Endothelial cell of umbilical vein (primary cell): ENCODE results near the gene TMC3. TPM values are rescaled to one million over a fixed set of nuclear protein-coding genes. Genes with fewer than 3 reads are reported as not detected.

Experiments
- BruUV-seq: library from RNA; stranded (reverse); fragments of 400-500 nt; replicated peaks from 2 replicates; lab custom pipeline; 2021; lab: Mats Ljungman, UMichigan
- CTCF ChIA-PET: fragments of 300-600, 350-600 bp; sonication (Branson Sonifier 250); formaldehyde crosslinking; loops from one replicate; lab custom pipeline; 2021; ENCODE audit warnings: antibody characterized with exemption, inconsistent platforms; lab: Charles Lee
- POLR2A ChIA-PET: fragments of 300-600, 350-600 bp; sonication (Branson Sonifier 250); formaldehyde crosslinking; loops from one replicate; lab custom pipeline; 2021; ENCODE audit warnings: antibody characterized with exemption, inconsistent platforms; lab: Charles Lee
- DNase-seq: peaks from one replicate; pipeline ENCODE4 v3.0.0-alpha.2; 2011; ENCODE audit warnings: low read depth, low spot score
- FAIRE-seq: peaks from 2 replicates; lab custom pipeline; 2011; peaks lifted over from hg19 to GRCh38; lab: Jason Lieb, UNC
- H2AFZ ChIP-seq: 2 replicates; pipeline ENCODE4 v1.6.0; 2012; ENCODE audit warnings: low read depth, low read length, control low read depth, inconsistent platforms
- H3K27ac ChIP-seq: 2 replicates; pipeline ENCODE4 v1.5.1; 2011; ENCODE audit warnings: low read depth, mild to moderate bottlenecking, control low read depth, low read length, moderate library complexity; ENCODE audit not compliant: insufficient read depth
- H3K27me3 ChIP-seq, 2 experiments: 2 replicates each; pipeline versions ENCODE4 v1.6.0 to v1.6.1; 2011; ENCODE audit warnings: low read length in 2 of 2, mixed read lengths in 1 of 2; ENCODE audit not compliant: control insufficient read depth in 2 of 2, insufficient read depth in 2 of 2
- H3K36me3 ChIP-seq, 2 experiments: 2 replicates in 1 of 2; 3 replicates in 1 of 2; pipeline ENCODE4 v1.5.1; 2011; ENCODE audit warnings: low read length in 2 of 2, mild to moderate bottlenecking in 1 of 2, moderate library complexity in 1 of 2; ENCODE audit not compliant: control insufficient read depth in 2 of 2, insufficient read depth in 2 of 2; ENCODE audit errors: extremely low read depth in 1 of 2
- H3K4me1 ChIP-seq: 3 replicates; pipeline ENCODE4 v1.5.1; 2011; ENCODE audit warnings: mild to moderate bottlenecking, low read length; ENCODE audit not compliant: control insufficient read depth, insufficient read depth; ENCODE audit errors: extremely low read depth
- H3K4me2 ChIP-seq: 2 replicates; pipeline ENCODE4 v1.6.1; 2011; ENCODE audit warnings: low read length, control low read depth, mixed read lengths; ENCODE audit not compliant: insufficient read depth
- H3K4me3 ChIP-seq, 3 experiments: fragments of 200-600 bp in 1 of 3; sonication (generic), shearing (Covaris generic) in 1 of 3; replicated peaks in 1 of 3; 2 replicates each; pipeline ENCODE4 v1.5.1; 2011 to 2016; ENCODE audit warnings: control low read depth in 3 of 3, low read length in 3 of 3, mild to moderate bottlenecking in 2 of 3, inconsistent platforms in 1 of 3, low read depth in 1 of 3, moderate library complexity in 1 of 3; ENCODE audit not compliant: insufficient read depth in 1 of 3
- H3K79me2 ChIP-seq: 2 replicates; pipeline ENCODE4 v1.6.0; 2012; ENCODE audit warnings: low read length, inconsistent platforms; ENCODE audit not compliant: control insufficient read depth, insufficient read depth
- H3K9ac ChIP-seq: replicated peaks from 2 replicates; pipeline ENCODE3; 2011; ENCODE audit warnings: low read length, control low read depth; ENCODE audit not compliant: insufficient read depth; ENCODE audit errors: extremely low read depth
- H3K9me1 ChIP-seq: replicated peaks from 3 replicates; pipeline ENCODE4 v1.6.0; 2011; ENCODE audit warnings: mild to moderate bottlenecking, low read length; ENCODE audit not compliant: control insufficient read depth, insufficient read depth; ENCODE audit errors: extremely low read depth
- H3K9me3 ChIP-seq: replicated peaks from 2 replicates; pipeline ENCODE4 v1.5.1; 2012; ENCODE audit warnings: low read length, inconsistent platforms; ENCODE audit not compliant: control insufficient read depth, insufficient read depth
- H4K20me1 ChIP-seq: replicated peaks from 2 replicates; pipeline ENCODE3; 2011; ENCODE audit warnings: mild to moderate bottlenecking, low read length; ENCODE audit not compliant: control insufficient read depth, insufficient read depth; ENCODE audit errors: extremely low read depth
- CTCF ChIP-seq, 2 donors: IDR thresholded peaks; 1 replicate in 1 of 2; 2 replicates in 1 of 2; pipeline ENCODE4 v1.5.1; 2011; ENCODE audit warnings: low read length in 2 of 2, mild to moderate bottlenecking in 2 of 2, moderate library complexity in 2 of 2, control low read depth in 1 of 2, inconsistent platforms in 1 of 2, low read depth in 1 of 2; ENCODE audit not compliant: insufficient read depth in 1 of 2; ENCODE audit errors: extremely low read depth in 1 of 2
- EZH2 ChIP-seq: IDR thresholded peaks from 2 replicates; pipeline ENCODE4 v1.6.1; 2012; ENCODE audit warnings: borderline replicate concordance, low read depth, mild to moderate bottlenecking, moderate library complexity, low read length, inconsistent platforms; ENCODE audit not compliant: severe bottlenecking
- FOS ChIP-seq: IDR thresholded peaks from 2 replicates; pipeline ENCODE4 v1.6.1; 2011; ENCODE audit warnings: mild to moderate bottlenecking, low read length, moderate library complexity, borderline replicate concordance; ENCODE audit not compliant: insufficient read depth
- GATA2 ChIP-seq: IDR thresholded peaks from 2 replicates; pipeline ENCODE4 v1.7.0; 2011; ENCODE audit warnings: low read depth, mild to moderate bottlenecking, moderate library complexity, mixed read lengths, low read length; ENCODE audit not compliant: insufficient read length, insufficient read depth
- JUN ChIP-seq: IDR thresholded peaks from 2 replicates; pipeline ENCODE4 v1.6.1; 2011; ENCODE audit warnings: borderline replicate concordance, low read depth; ENCODE audit not compliant: insufficient read length, insufficient read depth
- MAX ChIP-seq: IDR thresholded peaks from 2 replicates; pipeline ENCODE4 v1.6.1; 2011; ENCODE audit not compliant: insufficient read depth, insufficient read length
- MYC ChIP-seq: IDR thresholded peaks from one replicate; pipeline ENCODE4 v1.6.1; 2011; ENCODE audit warnings: mild to moderate bottlenecking, low read depth, low read length
- POLR2A ChIP-seq: IDR thresholded peaks from 2 replicates; pipeline ENCODE4 v1.6.1; 2012; ENCODE audit warnings: low read depth, mild to moderate bottlenecking, control low read depth, low read length
- POLR2AphosphoS5 ChIP-seq: IDR thresholded peaks from 2 replicates; pipeline ENCODE4 v1.6.1; 2012; ENCODE audit warnings: low read depth, mild to moderate bottlenecking, control low read depth, low read length, moderate library complexity; ENCODE audit not compliant: insufficient read depth
- dilution Hi-C: fragments of 300-500 bp; cut with MboI; formaldehyde crosslinking; loops from one replicate; pipeline ENCODE4 v1.15.0; 2019; ENCODE audit warnings: low sequenced_read_pairs; ENCODE audit not compliant: extremely low pct_ligation_motif_present
- intact Hi-C: fragments of 100-400 bp; cut with micrococcal nuclease; formaldehyde crosslinking; loops from one replicate; pipeline ENCODE4 v1.10.0; 2022
- polyA plus RNA-seq, 4 experiments: library from polyadenylated mRNA; depleted of rRNA in 3 of 4; stranded (reverse) in 3 of 4; unstranded in 1 of 4; fragments of >200 nt; gene quantifications; 2 replicates each; pipeline versions ENCODE4 v1.2.1 to v1.2.3, GENCODE V29; 2011 to 2012; ENCODE audit warnings: missing spikeins in 1 of 4
- total RNA-seq: library from RNA; stranded (reverse); gene quantifications from 2 replicates; pipeline ENCODE4 v1.2.3, GENCODE V29; 2021

TMC3 gene
- total and polyA plus RNA-seq, 2 donors (not counting 3 experiments of a cell fraction or from before 2014, with no cell fraction given) = not detected

GRCh38 chr15:81343371-81343770, 30.6 kb downstream of the TMC3 start:
- no peak overlapping the region for H3K4me3 ChIP-seq
- FAIRE-seq = no peak
- CTCF ChIA-PET = interaction anchor here (1.0 to 1.6 kb wide), 2 partner anchors 75 to 77 kb away, joined by 3 read pairs; no protein-coding TSS in a partner anchor
- no peak overlapping the region for H3K9ac ChIP-seq
- no peaks in the 10 kb centered on the region for H3K79me2 ChIP-seq
- H2AFZ ChIP-seq = no peak overlapping the region
- intact Hi-C loops = no loop called here
- H3K4me1 ChIP-seq = peaks cover 3% of the 10 kb centered on the region
- no peaks in the 10 kb centered on the region for H3K36me3 ChIP-seq
- POLR2A ChIA-PET = no interaction called here
- no peak overlapping the region for H3K27ac ChIP-seq
- no peaks in the 10 kb centered on the region for H3K9me3 ChIP-seq
- peaks cover 3 to 6% of the 10 kb centered on the region in 2 experiments for H3K27me3 ChIP-seq
- BruUV-seq = no TSS peak
- dilution Hi-C loops = no loop called here
- no peak for DNase-seq
- no peaks in the 10 kb centered on the region for H4K20me1 ChIP-seq
- H3K9me1 ChIP-seq = no peaks in the 10 kb centered on the region
- TF ChIP-seq MYC = no peak
- no peak for TF ChIP-seq GATA2
- no peak for TF ChIP-seq POLR2A
- TF ChIP-seq JUN = no peak
- no peak for TF ChIP-seq MAX
- no peak for TF ChIP-seq POLR2AphosphoS5
- no peak for TF ChIP-seq CTCF (IDR thresholded peaks at IDR 0.05; ENCODE audit: extremely low read depth in 1 of 2, insufficient read depth in 1 of 2, low read depth in 1 of 2, low read length in 2 of 2)
- no peak for TF ChIP-seq EZH2
- TF ChIP-seq FOS = no peak
- no peak overlapping the region for H3K4me2 ChIP-seq
